HEK293 (cell line): ENCODE measurements around the gene KRTAP19-2.
"Not testable (repeated sequence)": the region's sequence is repeated elsewhere in the genome, so short reads cannot be mapped to it uniquely, and the experiment has no call there.

Source experiments
- CTCF ChIA-PET: fragments of 350-600 bp; formaldehyde crosslinking; extraction: SDS; loops from one replicate; lab custom pipeline; 2021; ENCODE audit warnings: antibody characterized with exemption; lab: Yijun Ruan, JAX
- POLR2A ChIA-PET: fragments of 300-600 bp; formaldehyde crosslinking; extraction: SDS; loops from one replicate; lab custom pipeline; 2020; ENCODE audit warnings: antibody characterized with exemption, inconsistent platforms; lab: Yijun Ruan, JAX
- H3K27ac ChIP-seq: fragments of 200-500 bp; sonication (Bioruptor generic); 2 replicates; pipeline ENCODE4 v1.5.1; 2014; ENCODE audit warnings: low read depth, low read length, control low read depth, inconsistent platforms; ENCODE audit errors: extremely low read depth
- H3K36me3 ChIP-seq, 2 experiments: fragments of 200-500 bp in 1 of 2; sonication (Bioruptor generic) in 1 of 2; 1 replicate in 1 of 2; 2 replicates in 1 of 2; pipeline ENCODE4 v1.5.1; 2014 to 2017; ENCODE audit warnings: inconsistent platforms in 2 of 2, low read length in 2 of 2; ENCODE audit not compliant: control insufficient read depth in 2 of 2, insufficient read depth in 1 of 2
- H3K4me1 ChIP-seq: fragments of 200-500 bp; sonication (Bioruptor generic); 2 replicates; pipeline ENCODE4 v1.5.1; 2014; ENCODE audit warnings: mild to moderate bottlenecking, low read length, inconsistent platforms; ENCODE audit not compliant: control insufficient read depth, insufficient read depth
- H3K4me3 ChIP-seq: 2 replicates; pipeline ENCODE4 v1.5.1; 2011; ENCODE audit warnings: low read depth, mild to moderate bottlenecking, control low read depth, low read length, moderate library complexity
- H3K9me3 ChIP-seq: fragments of 200-500 bp; sonication (Bioruptor generic); 2 replicates; pipeline ENCODE4 v1.5.1; 2014; ENCODE audit warnings: low read depth, low read length, inconsistent platforms; ENCODE audit not compliant: control insufficient read depth, insufficient read depth
- GLIS1 ChIP-seq: fragments of 450-650 bp; formaldehyde crosslinking; IDR thresholded peaks from 2 replicates; pipeline ENCODE4 v1.5.1; 2016; ENCODE audit warnings: missing biosample characterization, missing genetic modification characterization
- GLIS2 ChIP-seq: fragments of 450-650 bp; formaldehyde crosslinking; IDR thresholded peaks from 2 replicates; pipeline ENCODE4 v1.5.1; 2016; ENCODE audit warnings: missing biosample characterization, missing genetic modification characterization
- MZF1 ChIP-seq: fragments of 450-650 bp; formaldehyde crosslinking; IDR thresholded peaks from 2 replicates; pipeline ENCODE4 v1.5.1; 2017; ENCODE audit warnings: missing biosample characterization, missing genetic modification characterization, borderline replicate concordance
- OVOL3 ChIP-seq: fragments of 450-650 bp; formaldehyde crosslinking; IDR thresholded peaks from 2 replicates; pipeline ENCODE4 v1.5.1; 2016; ENCODE audit warnings: missing biosample characterization, missing genetic modification characterization
- PRDM1 ChIP-seq: fragments of 450-650 bp; formaldehyde crosslinking; IDR thresholded peaks from 2 replicates; pipeline ENCODE4; 2016; ENCODE audit warnings: missing biosample characterization, missing genetic modification characterization
- RBAK ChIP-seq: fragments of 450-650 bp; formaldehyde crosslinking; IDR thresholded peaks from 2 replicates; pipeline ENCODE4 v1.5.1; 2016; ENCODE audit warnings: missing biosample characterization, missing genetic modification characterization
- SP3 ChIP-seq: fragments of 450-650 bp; formaldehyde crosslinking; IDR thresholded peaks from 2 replicates; pipeline ENCODE4 v1.5.1; 2016; ENCODE audit warnings: missing biosample characterization, missing genetic modification characterization
- ZBTB17 ChIP-seq: fragments of 450-650 bp; formaldehyde crosslinking; IDR thresholded peaks from 2 replicates; pipeline ENCODE4 v1.5.1; 2016; ENCODE audit warnings: missing biosample characterization, missing genetic modification characterization
- ZNF112 ChIP-seq: fragments of 450-650 bp; formaldehyde crosslinking; IDR thresholded peaks from 2 replicates; pipeline ENCODE4 v1.5.0; 2017; ENCODE audit warnings: missing biosample characterization, missing genetic modification characterization
- ZNF133 ChIP-seq: fragments of 450-650 bp; formaldehyde crosslinking; IDR thresholded peaks from 2 replicates; pipeline ENCODE4 v1.5.1; 2016; ENCODE audit warnings: missing biosample characterization, missing genetic modification characterization
- ZNF169 ChIP-seq: fragments of 450-650 bp; formaldehyde crosslinking; IDR thresholded peaks from 2 replicates; pipeline ENCODE4 v1.5.1; 2016; ENCODE audit warnings: missing biosample characterization, missing genetic modification characterization
- ZNF2 ChIP-seq: fragments of 450-650 bp; formaldehyde crosslinking; IDR thresholded peaks from 2 replicates; pipeline ENCODE4 v1.5.1; 2016; ENCODE audit warnings: missing biosample characterization, missing genetic modification characterization
- ZNF302 ChIP-seq: fragments of 450-650 bp; formaldehyde crosslinking; IDR thresholded peaks from 2 replicates; pipeline ENCODE4 v1.5.1; 2016; ENCODE audit warnings: missing biosample characterization, missing genetic modification characterization, low read depth
- ZNF404 ChIP-seq: fragments of 450-650 bp; formaldehyde crosslinking; IDR thresholded peaks from 2 replicates; pipeline ENCODE4 v1.5.1; 2017; ENCODE audit warnings: missing biosample characterization, missing genetic modification characterization
- ZNF426 ChIP-seq: fragments of 450-650 bp; formaldehyde crosslinking; IDR thresholded peaks from 2 replicates; pipeline ENCODE4 v1.5.1; 2017; ENCODE audit warnings: missing biosample characterization, missing genetic modification characterization, mild to moderate bottlenecking, inconsistent platforms, moderate library complexity
- ZNF555 ChIP-seq: fragments of 450-650 bp; formaldehyde crosslinking; conservative IDR thresholded peaks from 2 replicates; pipeline ENCODE4 v1.5.1; 2017; ENCODE audit warnings: missing biosample characterization, mild to moderate bottlenecking, missing genetic modification characterization, inconsistent platforms
- ZNF560 ChIP-seq: fragments of 450-650 bp; formaldehyde crosslinking; IDR thresholded peaks from 2 replicates; pipeline ENCODE4 v1.5.1; 2017; ENCODE audit warnings: missing biosample characterization, missing genetic modification characterization, borderline replicate concordance
- ZNF610 ChIP-seq: fragments of 450-650 bp; formaldehyde crosslinking; IDR thresholded peaks from 2 replicates; pipeline ENCODE4 v1.5.1; 2016; ENCODE audit warnings: missing biosample characterization, missing genetic modification characterization, borderline replicate concordance
- ZNF670 ChIP-seq: fragments of 450-650 bp; formaldehyde crosslinking; IDR thresholded peaks from 2 replicates; pipeline ENCODE4 v1.5.1; 2016; ENCODE audit warnings: missing biosample characterization, missing genetic modification characterization, low read depth
- TF ChIP-seq, protein P1 (sequence below): fragments of 450-650 bp; formaldehyde crosslinking; IDR thresholded peaks from 2 replicates; pipeline ENCODE4 v1.5.1; 2017; ENCODE audit warnings: missing biosample characterization, missing genetic modification characterization
- TF ChIP-seq, protein P2 (sequence below): fragments of 450-650 bp; formaldehyde crosslinking; IDR thresholded peaks from 2 replicates; pipeline ENCODE4 v1.5.1; 2017; ENCODE audit warnings: missing biosample characterization, missing genetic modification characterization

Gene KRTAP19-2

DNA sequence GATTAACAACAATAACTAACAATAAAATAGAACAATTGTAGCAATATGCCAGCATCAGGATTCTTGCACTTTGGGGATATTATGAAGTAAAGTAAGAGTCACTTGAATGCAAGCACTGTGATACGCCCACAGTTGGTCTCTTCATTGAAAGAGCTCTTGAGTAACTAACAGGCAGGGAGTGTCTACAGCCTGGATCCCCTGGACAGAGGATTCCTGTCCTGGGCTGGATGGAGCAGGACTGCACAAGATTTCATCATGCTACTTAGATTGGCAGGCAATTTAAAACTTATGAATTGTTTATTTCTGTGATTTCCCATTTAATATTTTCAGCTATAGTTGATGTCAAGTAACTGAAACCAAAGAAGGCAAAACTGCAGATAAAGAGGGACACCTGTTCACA, 28.4 kb upstream of the KRTAP19-2 start:
- ChIA-PET CTCF (interaction anchor here (0.8 kb wide), 1 partner anchor 10 kb away, joined by 3 read pairs; no protein-coding TSS in a partner anchor), POLR2A (no interaction called here)
- Histone ChIP-seq H3K4me3 (no peak overlapping the region), H3K36me3 (no peaks in the 10 kb centered on the region), H3K27ac (no peak overlapping the region), H3K4me1 (no peaks in the 10 kb centered on the region), H3K9me3 (no peaks in the 10 kb centered on the region; the same call in 1 of the 2 replicates)
- TF ChIP-seq ZNF426 (tag by site-specific recombination) (no peak), ZNF670 (tag by site-specific recombination) (no peak), ZNF112 (tag by site-specific recombination) (no peak)
- TF ChIP-seq, protein P1, sequence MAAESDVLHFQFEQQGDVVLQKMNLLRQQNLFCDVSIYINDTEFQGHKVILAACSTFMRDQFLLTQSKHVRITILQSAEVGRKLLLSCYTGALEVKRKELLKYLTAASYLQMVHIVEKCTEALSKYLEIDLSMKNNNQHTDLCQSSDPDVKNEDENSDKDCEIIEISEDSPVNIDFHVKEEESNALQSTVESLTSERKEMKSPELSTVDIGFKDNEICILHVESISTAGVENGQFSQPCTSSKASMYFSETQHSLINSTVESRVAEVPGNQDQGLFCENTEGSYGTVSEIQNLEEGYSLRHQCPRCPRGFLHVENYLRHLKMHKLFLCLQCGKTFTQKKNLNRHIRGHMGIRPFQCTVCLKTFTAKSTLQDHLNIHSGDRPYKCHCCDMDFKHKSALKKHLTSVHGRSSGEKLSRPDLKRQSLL (tag by site-specific recombination): no peak

DNA sequence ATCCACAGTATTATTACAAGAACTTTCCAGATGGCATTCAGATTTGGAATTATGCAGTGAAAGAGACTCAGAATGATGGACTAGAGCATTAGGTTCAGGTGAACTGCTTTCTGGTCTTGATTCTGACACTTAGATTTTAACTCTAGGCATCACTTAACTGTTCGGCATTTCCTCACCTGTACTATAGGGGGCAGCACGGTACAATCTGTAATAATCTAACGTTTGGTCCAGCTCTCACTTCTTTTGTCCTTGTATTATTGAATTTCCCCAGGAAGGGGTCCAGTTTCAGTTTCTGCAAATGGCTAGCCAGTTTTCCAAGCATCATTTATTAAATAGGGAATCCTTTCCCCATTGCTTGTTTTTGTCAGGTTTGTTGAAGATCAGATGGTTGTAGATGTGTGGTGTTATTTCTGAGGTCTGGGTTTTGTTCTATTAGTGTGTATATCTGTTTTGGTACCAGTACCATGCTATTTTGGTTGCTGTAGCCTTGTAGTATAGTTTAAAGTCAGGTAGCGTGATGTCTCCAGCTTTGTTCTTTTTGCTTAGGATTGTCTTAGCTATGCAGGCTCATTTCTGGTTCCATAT, 18.5 kb upstream of the KRTAP19-2 start:
- H3K36me3 ChIP-seq, H3K9me3 ChIP-seq, POLR2A ChIA-PET, H3K4me3 ChIP-seq, H3K4me1 ChIP-seq, H3K27ac ChIP-seq: not testable (repeated sequence)
- CTCF ChIA-PET: interaction anchor here (0.5 to 2.3 kb wide), 22 partner anchors 8 to 582 kb away, joined by 3 to 12 read pairs (median 3); partner anchors contain the start of gene KRTAP19-4

DNA sequence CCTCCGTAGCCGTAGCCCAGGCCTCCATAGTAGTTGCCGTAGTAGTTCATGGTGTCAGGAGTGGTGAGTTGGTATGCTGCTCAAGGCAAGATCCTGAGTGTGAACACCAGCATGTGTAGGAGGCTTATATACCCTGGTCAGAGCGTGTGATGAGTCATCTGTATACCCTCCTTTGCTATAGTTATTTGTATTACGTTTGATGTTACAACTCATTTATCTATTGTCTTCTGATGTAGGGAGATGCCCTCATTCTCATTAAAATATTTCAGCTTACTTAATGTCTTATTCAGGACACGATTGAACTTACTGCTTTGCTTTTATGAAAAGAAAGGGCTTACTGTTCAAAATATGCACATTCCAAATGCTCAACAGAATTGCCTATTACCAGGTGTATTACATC, 14.8 kb upstream of the KRTAP19-2 start, which contains the start of gene KRTAP19-5:
Gene KRTAP19-5, minus strand, starts transcription at position 101 of the 400 bp plus-strand sequence. Its CDS starts 51 bp downstream, at position 50.
- Histone ChIP-seq H3K27ac (no peak within 1 kb of the TSS), H3K9me3 (no peaks in the 10 kb centered on the region), H3K4me1 (no peaks in the 10 kb centered on the region), H3K4me3 (no peak within 1 kb of the TSS), H3K36me3 (no peaks in the 10 kb centered on the region)
- ChIA-PET CTCF (no interaction called here), POLR2A (no interaction called here)
- TF ChIP-seq ZNF555 (tag by site-specific recombination): no peak
- no peak for TF ChIP-seq ZNF2 (tag by site-specific recombination)
- TF ChIP-seq SP3 (tag by site-specific recombination): no peak
- no peak for TF ChIP-seq GLIS2 (tag by site-specific recombination)
- no peak for TF ChIP-seq ZBTB17
- no peak for TF ChIP-seq GLIS1 (tag by site-specific recombination)
- TF ChIP-seq ZNF610: no peak
- TF ChIP-seq, protein P2, sequence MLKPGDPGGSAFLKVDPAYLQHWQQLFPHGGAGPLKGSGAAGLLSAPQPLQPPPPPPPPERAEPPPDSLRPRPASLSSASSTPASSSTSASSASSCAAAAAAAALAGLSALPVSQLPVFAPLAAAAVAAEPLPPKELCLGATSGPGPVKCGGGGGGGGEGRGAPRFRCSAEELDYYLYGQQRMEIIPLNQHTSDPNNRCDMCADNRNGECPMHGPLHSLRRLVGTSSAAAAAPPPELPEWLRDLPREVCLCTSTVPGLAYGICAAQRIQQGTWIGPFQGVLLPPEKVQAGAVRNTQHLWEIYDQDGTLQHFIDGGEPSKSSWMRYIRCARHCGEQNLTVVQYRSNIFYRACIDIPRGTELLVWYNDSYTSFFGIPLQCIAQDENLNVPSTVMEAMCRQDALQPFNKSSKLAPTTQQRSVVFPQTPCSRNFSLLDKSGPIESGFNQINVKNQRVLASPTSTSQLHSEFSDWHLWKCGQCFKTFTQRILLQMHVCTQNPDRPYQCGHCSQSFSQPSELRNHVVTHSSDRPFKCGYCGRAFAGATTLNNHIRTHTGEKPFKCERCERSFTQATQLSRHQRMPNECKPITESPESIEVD (tag by site-specific recombination): no peak
- TF ChIP-seq ZNF404: no peak
- TF ChIP-seq MZF1 (tag by site-specific recombination): no peak
- TF ChIP-seq ZNF112 (tag by site-specific recombination): no peak

DNA sequence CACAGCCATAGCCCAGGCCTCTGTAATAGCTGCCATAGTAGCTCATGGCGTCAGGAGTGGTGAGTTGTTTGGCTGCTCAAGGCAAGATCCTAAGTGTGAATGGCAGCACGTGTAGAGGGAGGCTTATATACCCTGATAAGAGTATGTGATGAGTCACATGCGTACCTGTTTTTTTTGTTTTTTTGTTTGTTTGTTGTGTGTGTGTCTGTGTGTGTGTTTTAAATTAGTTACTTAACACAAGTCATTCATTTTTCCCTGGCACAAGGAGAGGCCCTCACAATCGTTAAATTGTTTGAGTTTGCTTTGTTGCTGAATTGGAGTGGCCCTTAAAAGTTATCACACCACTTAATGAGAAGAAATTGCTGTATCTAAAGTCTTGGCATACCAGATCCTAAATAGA, 9.8 kb upstream of the KRTAP19-2 start, which contains the start of gene KRTAP19-4:
Gene KRTAP19-4, minus strand, starts transcription at position 101 of the 400 bp plus-strand sequence. Its CDS starts 55 bp downstream, at position 46.
- ChIA-PET CTCF (interaction anchor here (1.0 to 2.3 kb wide), 2 partner anchors 10 to 12 kb away, joined by 3 to 12 read pairs; no protein-coding TSS in a partner anchor), POLR2A (no interaction called here)
- H3K4me3 ChIP-seq: no peak within 1 kb of the TSS
- no peaks in the 10 kb centered on the region for H3K4me1 ChIP-seq
- H3K27ac ChIP-seq: no peak within 1 kb of the TSS
- no peaks in the 10 kb centered on the region for H3K36me3 ChIP-seq
- TF ChIP-seq ZNF404: no peak
- TF ChIP-seq PRDM1 (tag by site-specific recombination): no peak
- TF ChIP-seq ZNF169 (tag by site-specific recombination): no peak
- TF ChIP-seq OVOL3 (tag by site-specific recombination): no peak
- no peak for TF ChIP-seq RBAK (tag by site-specific recombination)
- TF ChIP-seq ZNF670 (tag by site-specific recombination): no peak
- no peak for TF ChIP-seq ZNF302 (tag by site-specific recombination)
- no peak for TF ChIP-seq ZNF560 (tag by site-specific recombination)
- no peak for TF ChIP-seq ZNF133 (tag by site-specific recombination)
- H3K9me3 ChIP-seq: no peaks in the 10 kb centered on the region
